ENCODE results near the gene USP36.
A peak's percentile ranks its signal among the peaks of the same experiment; 100 is the strongest.

DNA sequence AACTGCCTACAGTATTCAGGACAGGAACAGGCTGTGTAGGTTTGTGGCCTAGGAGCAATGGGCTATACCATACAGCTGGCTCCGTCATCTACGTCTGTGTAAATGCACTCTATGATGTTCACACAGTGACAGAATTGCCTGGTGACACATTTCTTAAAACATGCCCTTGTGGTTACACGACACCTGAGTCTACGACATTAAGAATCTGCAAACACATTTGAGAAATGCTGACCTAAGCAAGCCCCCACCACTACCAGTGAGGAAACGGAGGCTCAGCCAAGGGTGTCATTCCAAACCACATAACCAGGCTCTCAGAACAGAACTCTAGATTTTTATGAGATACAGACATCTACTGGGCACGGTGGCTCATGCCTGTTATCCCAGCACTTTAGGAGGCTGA is 23.5 kb downstream of the USP36 start:
- TF ChIP-seq, protein P1, sequence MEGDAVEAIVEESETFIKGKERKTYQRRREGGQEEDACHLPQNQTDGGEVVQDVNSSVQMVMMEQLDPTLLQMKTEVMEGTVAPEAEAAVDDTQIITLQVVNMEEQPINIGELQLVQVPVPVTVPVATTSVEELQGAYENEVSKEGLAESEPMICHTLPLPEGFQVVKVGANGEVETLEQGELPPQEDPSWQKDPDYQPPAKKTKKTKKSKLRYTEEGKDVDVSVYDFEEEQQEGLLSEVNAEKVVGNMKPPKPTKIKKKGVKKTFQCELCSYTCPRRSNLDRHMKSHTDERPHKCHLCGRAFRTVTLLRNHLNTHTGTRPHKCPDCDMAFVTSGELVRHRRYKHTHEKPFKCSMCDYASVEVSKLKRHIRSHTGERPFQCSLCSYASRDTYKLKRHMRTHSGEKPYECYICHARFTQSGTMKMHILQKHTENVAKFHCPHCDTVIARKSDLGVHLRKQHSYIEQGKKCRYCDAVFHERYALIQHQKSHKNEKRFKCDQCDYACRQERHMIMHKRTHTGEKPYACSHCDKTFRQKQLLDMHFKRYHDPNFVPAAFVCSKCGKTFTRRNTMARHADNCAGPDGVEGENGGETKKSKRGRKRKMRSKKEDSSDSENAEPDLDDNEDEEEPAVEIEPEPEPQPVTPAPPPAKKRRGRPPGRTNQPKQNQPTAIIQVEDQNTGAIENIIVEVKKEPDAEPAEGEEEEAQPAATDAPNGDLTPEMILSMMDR (IDR thresholded peaks at IDR 0.05; ENCODE audit: low read length) = peak; percentile 17; the same call in 1 of the 2 replicates
- TF ChIP-seq EZH2 (optimal IDR thresholded peaks at IDR 0.05; ENCODE audit: low read depth, low read length) = no peak
